Neuronal stem cell (in vitro differentiated cells): ENCODE results near the gene SMAP2.

Experiments used
- DNase-seq: peaks from one replicate; pipeline ENCODE4 v3.0.0-alpha.2; 2013; ENCODE audit warnings: low spot score
- H2AFZ ChIP-seq: one replicate; pipeline ENCODE4 v1.6.1; 2013; ENCODE audit warnings: mild to moderate bottlenecking, low read length, inconsistent platforms
- H2AK5ac ChIP-seq: 2 replicates; pipeline ENCODE4 v1.6.1; 2013; ENCODE audit warnings: low read depth, mild to moderate bottlenecking, inconsistent platforms, low read length, moderate library complexity, mixed read lengths
- H2BK120ac ChIP-seq: 2 replicates; pipeline ENCODE4 v1.6.1; 2013; ENCODE audit warnings: low read depth, mild to moderate bottlenecking, inconsistent platforms, low read length, moderate library complexity, mixed read lengths
- H2BK12ac ChIP-seq: one replicate; pipeline ENCODE4 v1.6.1; 2013; ENCODE audit warnings: low read length, inconsistent platforms
- H2BK15ac ChIP-seq: 2 replicates; pipeline ENCODE4 v1.6.1; 2013; ENCODE audit warnings: mild to moderate bottlenecking, low read length, inconsistent platforms, mixed read lengths
- H2BK5ac ChIP-seq: one replicate; pipeline ENCODE4 v1.6.1; 2013; ENCODE audit warnings: inconsistent platforms, mild to moderate bottlenecking, low read length, moderate library complexity
- H3K14ac ChIP-seq: one replicate; pipeline ENCODE4 v1.6.1; 2013; ENCODE audit warnings: low read length, inconsistent platforms
- H3K18ac ChIP-seq: 2 replicates; pipeline ENCODE4 v1.6.1; 2013; ENCODE audit warnings: low read length, inconsistent platforms
- H3K23ac ChIP-seq: 2 replicates; pipeline ENCODE4 v1.6.1; 2013; ENCODE audit warnings: low read depth, mild to moderate bottlenecking, mixed read lengths, low read length, inconsistent platforms; ENCODE audit not compliant: poor library complexity
- H3K27ac ChIP-seq: replicated peaks from 3 replicates; pipeline ENCODE4 v1.5.1; 2013; ENCODE audit warnings: low read length, inconsistent platforms
- H3K27me3 ChIP-seq, 3 experiments: 2 replicates each; pipeline ENCODE4 v1.6.1; 2013; ENCODE audit warnings: low read length in 3 of 3, mild to moderate bottlenecking in 2 of 3, inconsistent platforms in 1 of 3, low read depth in 1 of 3, mixed read lengths in 1 of 3, moderate library complexity in 1 of 3; ENCODE audit not compliant: control insufficient read depth in 3 of 3, insufficient read depth in 3 of 3
- H3K36me3 ChIP-seq, 2 donors: replicated peaks in 1 of 2; 2 replicates each; pipeline ENCODE4 v1.6.1; 2013; ENCODE audit warnings: low read length in 2 of 2; ENCODE audit not compliant: control insufficient read depth in 2 of 2, insufficient read depth in 2 of 2
- H3K4ac ChIP-seq: 2 replicates; pipeline ENCODE4 v1.6.1; 2013; ENCODE audit warnings: inconsistent platforms, mild to moderate bottlenecking, low read length, moderate library complexity
- H3K4me1 ChIP-seq, 2 donors: 1 replicate in 1 of 2; 2 replicates in 1 of 2; pipeline ENCODE4 v1.6.1; 2013; ENCODE audit warnings: low read length in 2 of 2, low read depth in 1 of 2; ENCODE audit not compliant: control insufficient read depth in 2 of 2, insufficient read depth in 1 of 2
- H3K4me2 ChIP-seq: one replicate; pipeline ENCODE4 v1.6.1; 2013; ENCODE audit warnings: mild to moderate bottlenecking, low read length, inconsistent platforms; ENCODE audit not compliant: insufficient read depth, poor library complexity, severe bottlenecking
- H3K4me3 ChIP-seq, 2 donors: 2 replicates each; pipeline ENCODE4 v1.5.1; 2013; ENCODE audit warnings: low read length in 2 of 2, mild to moderate bottlenecking in 2 of 2, inconsistent platforms in 1 of 2, moderate library complexity in 1 of 2
- H3K79me1 ChIP-seq: one replicate; pipeline ENCODE4 v1.6.1; 2013; ENCODE audit warnings: low read depth, mild to moderate bottlenecking, inconsistent platforms, low read length, moderate library complexity
- H3K9ac ChIP-seq: one replicate; pipeline ENCODE4 v1.6.1; 2013; ENCODE audit warnings: mild to moderate bottlenecking, low read depth, low read length, inconsistent platforms; ENCODE audit not compliant: poor library complexity
- H3K9me3 ChIP-seq, 2 donors: replicated peaks in 1 of 2; 2 replicates each; pipeline versions ENCODE3 to v1.6.1; 2013; ENCODE audit warnings: low read length in 2 of 2, mild to moderate bottlenecking in 2 of 2, inconsistent platforms in 1 of 2, low read depth in 1 of 2, mixed read lengths in 1 of 2, moderate library complexity in 1 of 2; ENCODE audit not compliant: control insufficient read depth in 2 of 2, insufficient read depth in 1 of 2
- H4K8ac ChIP-seq: one replicate; pipeline ENCODE4 v1.6.1; 2013; ENCODE audit warnings: low read depth, mild to moderate bottlenecking, inconsistent platforms, low read length, moderate library complexity
- H4K91ac ChIP-seq: one replicate; pipeline ENCODE4 v1.6.1; 2013; ENCODE audit warnings: low read length, low read depth, mild to moderate bottlenecking, inconsistent platforms; ENCODE audit not compliant: poor library complexity
- WGBS, 2 donors: extraction: QIAGEN DNeasy Blood & Tissue Kit; methylation state at CpG; one replicate each; pipeline ENCODE4 v1.1.7; 2013; ENCODE audit warnings: missing lambda C conversion rate in 2 of 2, mixed read lengths in 1 of 2; ENCODE audit not compliant: insufficient read length in 2 of 2, insufficient replicate concordance in 1 of 2; ENCODE audit errors: extremely low coverage in 2 of 2; 5-methylcytosine and 5-hydroxymethylcytosine counted together

The SMAP2 gene

GRCh38 chr1:40384887-40385286, 11.4 kb downstream of the SMAP2 start:
- no peak overlapping the region for H3K9ac ChIP-seq
- H2BK5ac ChIP-seq, result no peak overlapping the region
- no peak overlapping the region for H3K23ac ChIP-seq
- H3K27ac ChIP-seq, result no peak overlapping the region
- no peak overlapping the region for H3K4me3 ChIP-seq
- H4K91ac ChIP-seq, result no peak overlapping the region
- no peak overlapping the region for H4K8ac ChIP-seq
- H3K14ac ChIP-seq, result no peak overlapping the region
- no peak overlapping the region for H3K18ac ChIP-seq
- peaks cover 0 to 2% of the 10 kb centered on the region in 2 donors for H3K36me3 ChIP-seq
- H2BK120ac ChIP-seq, result no peak overlapping the region
- peaks cover 5 to 6% of the 10 kb centered on the region in 2 donors for H3K4me1 ChIP-seq
- no peaks in the 10 kb centered on the region for H3K27me3 ChIP-seq
- H2AK5ac ChIP-seq, result no peak overlapping the region
- no peaks in the 10 kb centered on the region for H3K9me3 ChIP-seq
- WGBS, 2 donors, result no CpG with 5 or more reads among the region's 6 CpGs
- no peak overlapping the region for H2BK12ac ChIP-seq
- no peak overlapping the region for H2BK15ac ChIP-seq
- H3K4me2 ChIP-seq, result no peak overlapping the region
- H2AFZ ChIP-seq, result no peak overlapping the region
- no peak overlapping the region for H3K4ac ChIP-seq
- DNase-seq, result no peak
- H3K79me1 ChIP-seq, result no peaks in the 10 kb centered on the region

GRCh38 chr1:40385437-40386358, 12.2 kb downstream of the SMAP2 start:
- H3K23ac ChIP-seq, result no peak overlapping the region
- H3K79me1 ChIP-seq, result no peaks in the 10 kb centered on the region
- H2BK12ac ChIP-seq, result no peak overlapping the region
- H2BK5ac ChIP-seq, result no peak overlapping the region
- no peak overlapping the region for H4K8ac ChIP-seq
- no peak overlapping the region for H3K4me3 ChIP-seq
- no peak overlapping the region for H2BK120ac ChIP-seq
- H4K91ac ChIP-seq, result no peak overlapping the region
- H3K27me3 ChIP-seq, result no peaks in the 10 kb centered on the region
- H3K9me3 ChIP-seq, result no peaks in the 10 kb centered on the region
- H3K4me2 ChIP-seq, result no peak overlapping the region
- peaks cover 0 to 2% of the 10 kb centered on the region in 2 donors for H3K36me3 ChIP-seq
- H2AFZ ChIP-seq, result no peak overlapping the region
- no peak overlapping the region for H3K14ac ChIP-seq
- no peak for DNase-seq
- H3K4ac ChIP-seq, result no peak overlapping the region
- H2AK5ac ChIP-seq, result no peak overlapping the region
- peaks cover 5 to 10% of the 10 kb centered on the region in 2 donors for H3K4me1 ChIP-seq
- H3K9ac ChIP-seq, result no peak overlapping the region
- WGBS, 2 donors, result no CpG with 5 or more reads among the region's 6 CpGs
- H3K18ac ChIP-seq, result no peak overlapping the region
- no peak overlapping the region for H2BK15ac ChIP-seq
- no peak overlapping the region for H3K27ac ChIP-seq

GRCh38 chr1:40386359-40386723, 12.8 kb downstream of the SMAP2 start:
- no peak overlapping the region for H3K23ac ChIP-seq
- peaks cover 0 to 2% of the 10 kb centered on the region in 2 donors for H3K36me3 ChIP-seq
- no peak overlapping the region for H3K4ac ChIP-seq
- H3K79me1 ChIP-seq, result no peaks in the 10 kb centered on the region
- no peak overlapping the region for H3K27ac ChIP-seq
- H2BK15ac ChIP-seq, result no peak overlapping the region
- H3K27me3 ChIP-seq, result no peaks in the 10 kb centered on the region
- no peak overlapping the region for H3K14ac ChIP-seq
- no peak overlapping the region for H3K18ac ChIP-seq
- H2BK12ac ChIP-seq, result no peak overlapping the region
- H3K4me2 ChIP-seq, result no peak overlapping the region
- H2BK5ac ChIP-seq, result no peak overlapping the region
- no peak overlapping the region for H3K9ac ChIP-seq
- no peak overlapping the region for H2AFZ ChIP-seq
- no CpG with 5 or more reads among the region's 3 CpGs for WGBS, 2 donors
- H3K4me1 ChIP-seq, result peaks cover 5 to 10% of the 10 kb centered on the region in 2 donors
- no peak overlapping the region for H4K8ac ChIP-seq
- H3K9me3 ChIP-seq, result no peaks in the 10 kb centered on the region
- H4K91ac ChIP-seq, result no peak overlapping the region
- no peak overlapping the region for H2BK120ac ChIP-seq
- H3K4me3 ChIP-seq, result no peak overlapping the region
- no peak for DNase-seq
- no peak overlapping the region for H2AK5ac ChIP-seq

GRCh38 chr1:40386796-40387195, 13.3 kb downstream of the SMAP2 start:
- Histone ChIP-seq H3K36me3 (peaks cover 0 to 2% of the 10 kb centered on the region in 2 donors), H3K79me1 (no peaks in the 10 kb centered on the region), H3K14ac (no peak overlapping the region), H2BK12ac (no peak overlapping the region), H3K9ac (no peak overlapping the region), H3K4me1 (peaks cover 5 to 10% of the 10 kb centered on the region in 2 donors), H3K4me3 (no peak overlapping the region), H2BK120ac (no peak overlapping the region), H3K18ac (no peak overlapping the region), H3K4me2 (no peak overlapping the region), H2BK5ac (no peak overlapping the region), H4K91ac (no peak overlapping the region), H2AK5ac (no peak overlapping the region), H4K8ac (no peak overlapping the region), H2AFZ (no peak overlapping the region), H3K23ac (no peak overlapping the region), H3K27ac (no peak overlapping the region), H3K9me3 (no peaks in the 10 kb centered on the region), H2BK15ac (no peak overlapping the region), H3K27me3 (no peaks in the 10 kb centered on the region), H3K4ac (no peak overlapping the region)
- no CpG with 5 or more reads among the region's 9 CpGs for WGBS, 2 donors
- DNase-seq, result no peak
